NAMALWA (cell line): ENCODE results near the gene CEP152.

ENCODE experiments used
- DNase-seq: peaks from one replicate; pipeline ENCODE4 v3.0.0-alpha.2; 2015; ENCODE audit warnings: low spot score

Gene CEP152

GRCh38 chr15:48705381-48705780 is 105.5 kb downstream of the CEP152 start:
- DNase-seq = no peak

GRCh38 chr15:48703544-48703943 is 107.3 kb downstream of the CEP152 start:
- no peak for DNase-seq

GRCh38 chr15:48702569-48703236 is 108.2 kb downstream of the CEP152 start:
- DNase-seq = no peak

- peak; percentile 56 for DNase-seq
Observed at GRCh38 chr15:48696627-48697312, 114.1 kb downstream of the CEP152 start.

GRCh38 chr15:48695827-48696573 is 114.9 kb downstream of the CEP152 start:
- DNase-seq = no peak

GRCh38 chr15:48695088-48695826 is 115.6 kb downstream of the CEP152 start:
- no peak for DNase-seq

GRCh38 chr15:48693484-48693883 is 117.4 kb downstream of the CEP152 start:
- no peak for DNase-seq

- no peak for DNase-seq
Observed at GRCh38 chr15:48688493-48688892, 122.4 kb downstream of the CEP152 start.
